Kidney glomerular epithelial cell (primary cell): ENCODE measurements around the gene NOSIP.

Source experiments
- DNase-seq: peaks from one replicate; lab custom pipeline; 2025; lab: John Stamatoyannopoulos, UW

Gene NOSIP

GRCh38 chr19:49546825-49547565 lies 33.4 kb downstream of the NOSIP start:
- DNase-seq, result peak; percentile 85

DNA sequence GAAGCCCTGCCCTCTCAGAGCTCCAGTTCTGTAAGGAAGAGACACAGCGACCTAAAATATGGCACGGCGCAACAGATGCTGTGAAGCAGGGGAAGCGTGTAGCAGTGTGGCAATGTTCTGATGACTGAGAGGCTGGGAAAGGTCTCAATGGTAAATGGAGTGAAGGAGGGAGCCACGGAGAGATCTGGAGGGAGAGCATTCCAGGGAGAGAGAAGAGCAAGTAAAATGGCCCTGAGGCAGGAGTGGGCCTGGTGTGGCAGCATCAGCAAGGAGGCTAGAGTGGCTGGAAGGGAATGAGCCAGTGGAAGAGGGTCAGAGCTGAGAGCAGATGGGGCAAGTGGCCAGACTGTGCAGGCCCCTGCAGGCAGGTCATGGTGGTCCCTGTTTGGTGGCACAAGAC lies 36.2 kb downstream of the NOSIP start:
- no peak for DNase-seq

- DNase-seq, result no peak
Observed at GRCh38 chr19:49543032-49543431, 37.3 kb downstream of the NOSIP start.

DNA sequence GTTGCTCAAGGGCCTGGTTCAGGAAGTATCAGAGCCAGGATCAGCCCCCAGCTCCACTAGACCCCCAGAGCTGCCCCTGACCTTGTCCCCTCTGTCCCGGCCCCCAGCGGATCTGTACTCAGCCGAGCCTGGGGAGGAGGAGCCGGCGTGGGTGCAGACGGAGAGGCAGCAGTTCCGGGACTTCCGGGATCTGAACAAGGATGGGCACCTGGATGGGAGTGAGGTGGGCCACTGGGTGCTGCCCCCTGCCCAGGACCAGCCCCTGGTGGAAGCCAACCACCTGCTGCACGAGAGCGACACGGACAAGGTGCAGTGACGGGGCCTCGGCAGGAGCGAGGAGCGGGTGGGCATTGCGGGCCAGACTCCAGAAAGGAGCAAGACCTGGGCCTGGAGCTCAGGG lies 37.9 kb downstream of the NOSIP start:
- DNase-seq, result no peak

- no peak for DNase-seq
Observed at GRCh38 chr19:49541914-49542313, 38.4 kb downstream of the NOSIP start.

DNA sequence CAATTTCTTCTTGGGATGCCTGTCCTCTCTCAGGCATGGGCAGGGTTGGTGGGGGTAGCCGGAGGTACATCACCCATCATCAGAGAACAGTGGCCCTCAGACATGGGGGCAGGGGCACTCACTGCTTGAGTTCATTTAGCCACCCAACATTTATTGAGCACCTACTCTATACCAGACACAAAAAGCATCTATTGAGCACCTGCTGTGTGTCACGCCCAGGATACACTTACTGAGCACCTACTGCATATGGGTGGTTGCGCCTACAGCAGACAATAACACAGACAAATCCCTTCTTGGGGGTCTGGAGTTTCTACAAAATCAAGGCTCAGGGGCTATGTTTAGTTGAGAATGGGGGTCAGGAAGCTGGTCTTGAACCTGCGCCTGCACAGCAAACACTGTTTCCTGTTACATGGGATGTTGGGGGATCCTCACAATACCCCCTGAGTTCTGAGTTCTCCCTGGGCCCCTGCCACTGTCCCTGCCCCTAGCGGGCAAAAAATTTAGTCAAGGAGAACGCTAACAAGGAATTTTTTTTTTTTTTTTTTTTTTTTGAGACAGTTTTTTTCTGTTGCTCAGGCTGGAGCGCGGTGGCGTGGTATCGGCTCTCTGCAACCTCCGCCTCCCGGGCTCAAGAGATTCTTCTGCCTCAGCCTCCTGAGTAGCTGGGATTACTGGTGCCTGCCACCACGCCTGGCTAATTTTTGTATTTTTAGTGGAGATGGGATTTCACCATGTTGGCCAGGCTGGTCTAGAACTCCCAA lies 41.0 kb downstream of the NOSIP start:
- no peak for DNase-seq

DNA sequence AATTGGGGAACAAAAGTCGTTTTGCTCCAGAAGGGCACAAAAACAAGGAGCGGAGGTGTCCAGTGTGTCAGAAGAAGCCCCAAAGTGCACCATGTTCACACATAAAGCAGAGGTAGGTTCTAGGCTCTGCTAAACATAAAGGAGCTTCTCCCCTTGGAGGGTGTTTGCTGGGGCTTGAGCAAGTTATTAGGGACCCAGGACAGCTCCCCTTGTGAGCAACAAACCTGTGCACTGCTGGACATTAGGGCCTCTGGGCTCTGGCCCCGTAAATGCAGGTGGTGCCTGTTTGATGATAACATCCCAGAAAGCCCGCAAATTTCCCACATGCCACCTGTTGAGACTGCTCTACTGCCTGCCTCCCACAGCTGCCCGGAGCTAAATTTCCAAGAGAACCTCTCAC lies 41.7 kb downstream of the NOSIP start:
- no peak for DNase-seq

GRCh38 chr19:49536921-49537462 lies 43.4 kb downstream of the NOSIP start:
- no peak for DNase-seq

DNA sequence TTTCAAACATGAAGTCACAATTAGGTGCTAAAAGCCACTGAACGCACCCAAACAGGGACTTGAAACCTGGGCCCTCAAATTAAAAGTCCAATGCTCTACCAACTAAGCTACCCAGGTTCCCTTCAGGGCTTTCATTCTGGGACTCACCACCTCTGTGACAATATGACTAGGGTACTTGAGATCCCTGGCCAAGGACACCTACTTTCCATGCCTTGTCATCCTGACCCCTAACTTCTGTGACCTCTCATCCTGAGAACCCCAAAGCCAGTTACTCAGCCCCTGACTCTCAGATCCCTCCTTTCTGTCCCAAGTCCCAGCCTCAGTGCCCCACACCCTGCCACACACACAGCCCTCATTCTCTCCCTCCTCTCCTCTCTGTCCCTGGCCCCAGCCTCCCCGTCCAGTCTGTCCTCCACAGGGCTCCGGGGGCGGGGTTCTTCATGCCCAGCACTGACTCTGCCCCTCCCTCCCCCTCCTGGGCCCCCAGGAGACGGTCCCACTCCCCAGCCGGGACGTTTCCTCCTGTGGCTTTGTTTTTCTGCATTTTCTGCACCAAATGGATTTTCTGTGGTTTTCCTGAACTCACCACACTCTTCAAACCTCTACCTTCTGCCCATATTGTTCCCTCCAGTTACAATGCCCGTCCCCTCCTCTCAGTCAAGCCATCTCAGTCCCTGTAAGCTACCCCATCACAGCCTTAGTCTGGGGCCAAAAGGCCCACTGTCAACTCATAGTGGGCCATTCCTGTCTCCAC lies 45.5 kb downstream of the NOSIP start:
- DNase-seq, result no peak

DNA sequence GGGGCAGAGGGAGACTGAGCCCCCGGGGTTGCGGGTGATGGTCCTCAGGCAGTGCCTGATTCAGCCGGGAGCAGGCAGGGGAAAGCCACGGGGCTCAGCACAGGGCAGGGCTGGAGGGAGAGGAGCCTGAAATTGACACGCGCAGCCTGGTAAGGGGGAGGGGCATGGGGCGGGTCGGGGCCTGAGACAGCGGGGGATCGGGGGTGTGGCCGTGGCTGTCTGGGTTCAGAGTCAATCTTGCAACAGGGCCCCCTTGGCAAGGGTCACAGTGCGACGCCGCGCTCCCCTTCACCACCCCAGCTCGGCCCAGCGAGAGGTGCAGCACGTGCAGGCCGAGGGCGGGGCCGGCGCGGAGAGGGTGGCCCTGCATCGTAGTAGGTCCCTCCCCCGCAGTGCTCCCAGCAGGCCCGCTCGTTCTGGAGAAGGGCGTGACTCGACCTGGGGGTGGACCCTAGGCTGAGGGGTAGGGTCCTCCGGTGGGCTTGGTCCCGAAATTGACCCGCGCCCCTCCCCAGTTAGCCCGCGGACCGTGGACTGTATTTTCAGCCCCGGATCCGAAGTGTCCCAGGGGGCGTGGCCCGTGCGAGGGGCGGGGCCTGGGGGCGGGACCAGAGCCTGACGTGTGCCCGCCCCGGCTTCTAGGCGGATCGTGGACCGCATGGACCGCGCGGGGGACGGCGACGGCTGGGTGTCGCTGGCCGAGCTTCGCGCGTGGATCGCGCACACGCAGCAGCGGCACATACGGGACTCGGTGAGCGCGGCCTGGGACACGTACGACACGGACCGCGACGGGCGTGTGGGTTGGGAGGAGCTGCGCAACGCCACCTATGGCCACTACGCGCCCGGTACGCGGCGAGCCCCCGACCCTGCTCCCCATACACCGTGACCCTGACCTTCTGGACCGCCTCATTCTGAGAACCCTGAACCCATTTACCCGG lies 46.5 kb downstream of the NOSIP start:
- DNase-seq, result peak; percentile 27

- no peak for DNase-seq
Observed at GRCh38 chr19:49530708-49531107, 49.6 kb downstream of the NOSIP start.

DNA sequence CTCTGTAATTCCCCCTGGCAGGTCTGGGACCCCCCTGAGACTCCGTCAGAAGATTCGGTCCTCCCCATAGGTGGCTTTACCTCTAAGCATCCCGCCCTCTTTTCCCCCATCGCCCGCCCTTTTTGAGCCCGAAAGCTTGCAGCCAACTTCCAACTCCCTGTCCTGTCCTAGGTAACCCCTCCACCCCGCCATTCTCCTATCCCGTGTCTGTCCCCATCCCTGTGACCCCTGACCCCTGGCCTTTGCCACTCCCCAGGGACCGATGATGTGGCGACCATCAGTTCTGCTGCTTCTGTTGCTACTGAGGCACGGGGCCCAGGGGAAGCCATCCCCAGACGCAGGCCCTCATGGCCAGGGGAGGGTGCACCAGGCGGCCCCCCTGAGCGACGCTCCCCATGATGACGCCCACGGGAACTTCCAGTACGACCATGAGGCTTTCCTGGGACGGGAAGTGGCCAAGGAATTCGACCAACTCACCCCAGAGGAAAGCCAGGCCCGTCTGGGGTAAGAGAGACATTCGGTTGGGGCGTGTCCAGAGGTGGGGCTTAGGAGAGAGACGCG lies 52.1 kb downstream of the NOSIP start:
- no peak for DNase-seq

GRCh38 chr19:49524812-49525455 lies 55.4 kb downstream of the NOSIP start:
- no peak for DNase-seq

DNA sequence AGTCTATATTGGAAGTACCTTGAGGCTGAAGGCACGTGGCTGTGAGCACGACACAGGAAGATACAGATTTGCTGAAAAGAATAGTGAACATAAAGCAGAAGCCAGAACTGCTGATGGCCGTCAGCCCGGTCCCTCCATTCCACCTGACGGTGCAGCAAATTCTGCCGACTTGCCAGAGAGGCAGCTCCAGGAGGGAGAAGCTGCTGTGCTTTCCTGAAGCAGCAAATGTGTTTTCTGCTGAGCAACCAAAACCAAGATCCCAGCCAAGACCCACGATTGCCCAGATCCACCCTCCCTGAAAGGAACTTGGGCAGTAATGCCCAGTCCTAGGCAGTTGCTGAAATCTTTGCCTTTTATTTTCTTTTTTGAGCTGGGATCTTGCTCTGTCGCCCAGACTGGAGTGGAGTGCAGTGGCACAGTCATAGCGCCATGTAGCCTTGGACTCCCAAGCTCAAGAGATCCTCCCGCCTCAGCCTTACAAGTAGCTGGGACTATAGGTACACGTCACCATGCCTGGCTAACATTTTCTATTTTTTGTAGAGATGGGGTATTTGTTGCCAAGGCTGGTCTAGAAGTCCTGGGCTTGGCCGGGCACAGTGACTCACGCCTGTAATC lies 59.5 kb downstream of the NOSIP start:
- DNase-seq, result no peak

DNA sequence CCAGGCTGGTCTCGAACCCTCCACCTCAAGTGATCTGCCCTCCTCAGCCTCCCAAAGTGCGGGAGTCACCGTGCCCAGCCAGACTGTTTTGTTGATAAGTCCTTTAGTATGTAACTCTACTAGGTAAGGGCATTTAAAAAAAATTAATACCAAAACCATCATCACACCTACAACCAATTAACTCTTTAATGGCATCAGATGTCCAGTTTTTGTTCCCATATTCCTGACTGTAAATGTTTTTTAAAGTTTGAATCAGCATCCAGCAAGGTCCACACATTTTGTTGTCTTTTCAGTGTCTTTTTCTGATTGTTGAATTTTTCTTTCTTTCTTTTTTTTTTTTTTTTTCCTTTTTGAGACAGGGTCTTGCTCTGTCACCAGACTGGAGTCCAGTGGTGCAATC lies 62.3 kb downstream of the NOSIP start:
- no peak for DNase-seq

GRCh38 chr19:49515767-49516166 lies 64.6 kb downstream of the NOSIP start:
- no peak for DNase-seq

- no peak for DNase-seq
Observed at GRCh38 chr19:49514151-49514550, 66.2 kb downstream of the NOSIP start.

DNA sequence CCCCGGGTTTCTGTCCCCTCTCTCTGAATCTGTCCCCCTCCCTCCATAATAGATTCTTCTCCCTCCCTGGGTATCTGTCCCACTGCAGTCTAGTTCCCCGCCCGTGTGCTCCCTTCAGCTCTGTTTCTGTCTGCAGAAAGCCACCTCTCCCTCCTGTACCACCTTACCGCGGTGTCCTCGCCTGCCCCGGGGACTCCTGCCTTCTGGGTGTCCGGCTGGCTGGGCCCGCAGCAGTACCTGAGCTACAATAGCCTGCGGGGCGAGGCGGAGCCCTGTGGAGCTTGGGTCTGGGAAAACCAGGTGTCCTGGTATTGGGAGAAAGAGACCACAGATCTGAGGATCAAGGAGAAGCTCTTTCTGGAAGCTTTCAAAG lies 66.6 kb downstream of the NOSIP start:
- no peak for DNase-seq

- no peak for DNase-seq
Observed at GRCh38 chr19:49512970-49513745, 67.2 kb downstream of the NOSIP start.
